Posterior cingulate gyrus (tissue), 11 donors: ENCODE results near the gene TMEM245.

Experiments
- DNase-seq, 10 donors: peaks; one replicate each; pipeline versions ENCODE4 v3.0.0 to v3.0.0-alpha.2; 2020 to 2021; ENCODE audit warnings: mixed read lengths in 3 of 10
- intact Hi-C: fragments of 100-400 bp; cut with DNase I; formaldehyde crosslinking; loops from one replicate; pipeline ENCODE4 v1.15.1; 2023

The TMEM245 gene

DNA sequence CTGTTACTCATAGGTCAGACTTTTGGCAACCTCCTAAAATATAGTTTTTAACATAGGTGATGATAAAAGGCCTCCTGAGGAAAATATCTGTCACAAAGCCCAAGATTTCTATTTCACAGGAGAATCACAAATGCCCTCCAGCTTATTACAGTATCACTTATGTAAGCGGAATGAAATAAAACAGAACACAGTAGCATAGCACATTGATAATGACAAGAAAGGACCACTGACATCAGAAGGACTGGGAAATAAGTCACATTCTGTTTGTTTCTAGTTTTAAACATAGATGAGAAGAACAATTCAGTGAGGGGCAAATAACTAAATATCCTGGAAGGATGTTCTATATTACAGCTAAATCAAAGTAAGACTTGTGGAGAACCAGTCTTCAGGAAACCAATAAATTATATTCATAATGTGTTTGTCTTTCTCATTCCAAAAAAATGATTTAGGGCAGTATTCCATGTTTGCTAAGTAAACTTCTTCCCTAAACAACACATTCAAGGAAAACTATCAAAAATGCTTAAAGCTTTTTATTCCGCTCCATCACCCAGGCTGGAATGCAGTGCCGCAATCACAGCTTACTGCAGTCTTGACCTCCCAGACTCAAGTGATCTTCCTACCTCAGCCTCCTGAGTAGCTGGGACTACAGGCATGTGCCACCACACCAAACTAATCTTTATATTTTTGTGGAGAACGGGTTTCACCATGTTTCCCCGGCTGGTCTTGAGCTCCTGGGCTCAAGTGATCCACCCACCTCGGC, 85.6 kb downstream of the TMEM245 start:
- intact Hi-C loops, result no loop called here
- no peak for DNase-seq

DNA sequence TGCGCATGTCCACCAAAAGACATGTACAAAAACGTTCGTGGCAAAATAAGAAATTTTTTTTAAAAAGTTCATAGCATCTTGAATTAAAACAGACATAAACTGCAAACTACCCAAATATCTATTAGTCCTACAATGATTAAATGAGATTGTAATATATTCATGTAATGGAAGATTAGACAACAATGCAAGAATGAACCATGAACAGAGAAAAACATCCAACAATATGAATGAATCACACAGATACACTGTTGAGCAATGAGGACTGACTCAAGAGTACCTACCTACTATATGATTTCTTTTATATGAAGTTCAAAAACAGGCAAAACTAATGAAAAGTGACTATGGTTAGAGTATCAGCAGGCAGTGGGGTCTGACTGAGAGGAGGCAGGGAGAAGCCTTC, 88.5 kb downstream of the TMEM245 start:
- intact Hi-C loops, result no loop called here
- DNase-seq, result no peak

DNA sequence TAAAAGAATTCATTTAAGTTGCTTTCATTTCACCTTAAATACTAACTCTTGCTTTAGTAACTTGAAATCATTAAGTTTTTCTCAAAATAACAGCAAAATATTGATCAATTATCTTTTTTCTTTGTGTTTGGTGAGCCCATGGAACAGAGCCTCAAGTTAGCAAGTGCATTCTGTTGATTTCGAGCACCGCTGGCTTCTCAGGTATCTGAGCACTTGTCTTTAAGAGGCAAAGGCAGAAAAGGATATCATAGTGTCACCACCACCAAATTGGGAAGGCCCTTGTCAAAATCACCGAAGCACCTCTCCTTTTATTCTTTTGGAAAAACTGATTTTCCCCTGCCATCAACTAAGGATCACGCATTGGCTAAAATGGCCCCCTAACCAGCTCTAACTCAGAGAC, 89.3 kb downstream of the TMEM245 start:
- no peak for DNase-seq
- intact Hi-C loops, result no loop called here

DNA sequence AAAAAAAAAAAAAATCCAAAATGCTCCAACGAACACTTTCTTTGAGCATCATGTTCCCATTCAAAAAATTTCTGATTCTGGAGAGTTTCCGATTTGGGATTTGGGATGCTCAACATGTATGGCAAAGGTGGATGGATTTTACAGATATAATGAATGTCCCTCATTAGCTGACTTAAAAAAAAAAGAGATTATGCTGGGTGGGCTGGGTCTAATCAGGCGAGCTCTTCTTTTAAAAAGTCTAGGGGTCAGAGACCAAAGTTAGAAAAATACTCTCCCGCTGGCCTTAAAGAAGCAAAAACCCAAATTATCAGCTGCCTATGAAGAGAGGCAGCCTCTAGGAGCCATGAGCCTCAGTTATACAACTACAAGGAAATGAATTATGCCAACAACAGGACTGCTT, 91.3 kb downstream of the TMEM245 start:
- no peak for DNase-seq
- intact Hi-C loops, result no loop called here

DNA sequence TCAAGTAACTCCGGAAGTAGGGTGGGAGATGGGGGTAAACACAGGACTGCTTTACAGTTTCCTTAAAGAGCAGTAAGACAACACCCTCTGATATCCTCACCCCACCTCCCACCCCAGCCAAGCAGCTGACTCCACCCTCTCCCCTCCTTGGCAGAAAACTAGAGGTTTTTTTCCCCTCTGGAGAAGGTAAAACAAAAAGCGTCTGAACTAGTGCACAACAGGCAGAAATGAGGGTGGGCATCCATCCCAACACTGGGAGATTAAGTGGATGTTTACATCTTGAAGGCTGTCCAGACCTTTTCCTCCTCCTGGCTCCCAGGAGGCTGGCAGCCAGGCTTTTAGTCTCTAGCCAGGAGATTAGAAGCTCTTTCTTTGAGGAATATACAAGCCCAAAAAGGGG, 92.6 kb downstream of the TMEM245 start:
- DNase-seq, result no peak
- intact Hi-C loops, result no loop called here

DNA sequence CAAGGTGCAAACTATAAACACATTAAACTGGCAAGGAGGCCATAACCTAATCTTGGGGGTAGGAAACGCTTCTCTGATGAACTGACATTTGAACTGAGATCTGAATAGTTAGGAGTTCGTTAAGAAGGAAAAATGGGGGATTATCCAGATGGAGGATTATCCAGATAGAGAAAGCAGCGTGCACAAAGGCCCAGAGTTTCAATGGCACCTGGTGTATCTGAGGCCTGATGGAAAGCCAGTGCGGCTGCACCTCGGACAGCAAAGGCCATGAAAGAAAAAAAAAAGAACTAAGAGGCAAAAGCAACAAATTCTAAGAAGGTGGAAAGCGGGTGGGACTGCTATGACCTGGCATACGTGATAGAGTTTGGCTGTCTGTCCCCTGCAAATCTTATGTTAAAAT, 93.4 kb downstream of the TMEM245 start:
- intact Hi-C loops, result no loop called here
- DNase-seq, result no peak

DNA sequence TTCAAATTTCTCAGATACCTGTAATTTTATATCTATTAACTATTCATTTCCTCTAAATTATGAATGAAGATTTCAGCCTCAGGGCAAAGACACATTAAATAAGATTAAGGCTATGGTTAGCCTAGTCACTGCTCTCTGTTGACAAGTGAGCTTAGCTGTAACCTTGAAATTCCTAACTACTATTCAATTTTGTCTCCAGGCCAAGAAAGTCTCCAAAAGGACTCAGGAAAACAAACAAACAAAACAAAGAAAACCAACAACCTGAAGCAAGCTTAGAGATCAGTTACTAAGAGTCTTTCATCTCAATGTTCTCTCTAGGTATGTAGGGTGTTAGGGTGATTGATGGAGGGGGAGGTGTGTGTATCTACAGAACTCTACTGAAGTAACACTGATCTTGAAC, 96.9 kb downstream of the TMEM245 start:
- intact Hi-C loops, result no loop called here
- no peak for DNase-seq

DNA sequence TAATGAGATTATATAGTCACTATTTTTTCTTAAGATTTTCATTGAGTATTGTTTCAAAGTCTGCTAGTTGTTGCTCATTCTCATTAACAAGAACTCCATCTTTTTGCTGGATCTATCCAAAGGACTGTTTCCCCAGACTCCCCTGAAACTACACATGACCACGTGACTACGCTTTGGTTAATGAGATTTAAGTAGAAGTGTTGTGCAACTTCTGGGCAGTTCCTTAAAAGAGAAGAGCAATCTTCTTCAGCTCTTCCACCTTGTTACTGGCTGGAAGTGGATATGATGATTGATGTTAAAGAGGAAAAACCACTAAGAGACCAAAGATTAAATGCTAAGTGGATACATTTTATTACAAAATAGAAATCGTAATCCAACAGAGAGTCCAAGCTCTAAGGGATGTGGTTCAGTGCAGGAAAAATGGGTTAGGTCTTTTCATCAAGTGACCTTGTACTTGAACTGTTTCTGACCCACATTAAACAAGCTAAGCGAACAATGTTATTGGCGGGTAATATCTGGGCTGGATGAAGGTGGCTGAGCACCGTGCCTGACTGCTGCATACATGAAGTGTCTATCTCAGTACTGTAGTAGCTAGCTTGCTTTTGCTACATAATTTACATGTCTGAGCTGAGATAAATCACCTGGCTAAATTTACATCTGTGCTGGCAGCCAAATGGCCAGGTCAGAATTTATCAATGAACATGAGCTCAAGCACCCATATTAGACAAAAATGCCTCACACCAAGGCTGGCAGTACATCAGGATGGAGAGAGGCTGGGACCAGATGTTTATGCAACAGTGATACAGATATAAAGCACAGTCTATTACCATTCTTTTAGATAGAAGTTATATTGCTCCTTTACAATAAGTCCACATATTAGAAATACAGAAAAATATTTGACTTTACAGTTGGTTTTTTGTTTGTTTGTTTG, 98.9 kb downstream of the TMEM245 start:
- DNase-seq, result no peak
- intact Hi-C loops, result no loop called here

DNA sequence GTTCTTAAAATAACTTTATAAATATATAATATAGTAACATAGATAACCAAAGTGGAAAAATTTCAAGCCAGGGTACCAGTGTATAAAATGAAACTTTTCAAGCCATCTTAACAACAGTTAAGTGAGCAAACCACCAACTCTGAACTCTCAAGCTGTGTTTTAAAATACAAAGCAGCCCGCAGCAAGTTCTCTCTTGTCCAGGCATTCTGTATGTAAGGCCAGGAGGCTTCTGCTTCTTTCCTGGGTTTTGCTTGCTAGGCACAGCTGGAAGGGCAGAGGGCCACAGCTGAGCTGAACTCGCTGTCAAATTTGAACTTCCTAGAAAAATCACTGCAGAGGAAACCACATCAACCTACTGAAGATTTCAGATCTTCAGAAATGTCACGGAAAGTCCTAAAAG, 99.6 kb downstream of the TMEM245 start:
- intact Hi-C loops, result no loop called here
- DNase-seq, result no peak

DNA sequence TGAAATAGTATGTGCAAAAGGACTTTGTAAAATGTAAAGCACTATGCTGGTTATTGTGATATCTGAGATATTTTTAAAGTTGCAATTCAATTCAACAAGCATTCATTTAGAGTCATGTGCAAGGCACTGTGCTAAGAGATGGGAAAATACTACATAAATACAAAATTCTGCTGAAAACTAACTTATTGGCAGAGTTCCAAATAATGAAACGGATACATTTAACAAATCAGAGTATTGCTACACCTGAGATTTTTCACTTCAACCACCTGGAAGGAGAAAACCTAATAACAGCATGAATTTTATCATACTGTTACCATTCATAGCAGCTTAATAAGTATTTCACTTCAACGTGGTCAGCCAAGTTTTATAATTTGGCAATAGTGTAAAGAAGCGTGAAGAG, 100.3 kb downstream of the TMEM245 start:
- intact Hi-C loops, result no loop called here
- DNase-seq, result no peak

DNA sequence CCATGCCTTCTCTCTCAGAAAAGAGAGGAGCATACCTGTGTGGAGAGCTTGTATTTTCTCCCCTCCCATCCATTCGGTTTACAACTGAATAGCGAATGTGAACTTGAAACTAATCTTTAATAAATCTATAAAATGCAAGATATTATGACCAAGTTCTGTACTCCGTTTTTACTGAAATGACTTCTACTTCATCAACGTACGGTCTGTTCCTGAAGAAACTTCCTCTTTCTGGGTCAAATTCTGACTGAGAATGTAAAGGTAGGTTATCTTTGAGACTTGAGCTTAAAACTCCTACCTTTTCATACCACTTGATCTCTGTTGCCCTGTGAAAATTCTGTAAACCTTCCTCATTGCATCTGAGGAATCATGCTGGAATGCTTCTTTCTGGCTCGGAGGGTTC, 102.3 kb downstream of the TMEM245 start:
- DNase-seq, result no peak
- intact Hi-C loops, result no loop called here

DNA sequence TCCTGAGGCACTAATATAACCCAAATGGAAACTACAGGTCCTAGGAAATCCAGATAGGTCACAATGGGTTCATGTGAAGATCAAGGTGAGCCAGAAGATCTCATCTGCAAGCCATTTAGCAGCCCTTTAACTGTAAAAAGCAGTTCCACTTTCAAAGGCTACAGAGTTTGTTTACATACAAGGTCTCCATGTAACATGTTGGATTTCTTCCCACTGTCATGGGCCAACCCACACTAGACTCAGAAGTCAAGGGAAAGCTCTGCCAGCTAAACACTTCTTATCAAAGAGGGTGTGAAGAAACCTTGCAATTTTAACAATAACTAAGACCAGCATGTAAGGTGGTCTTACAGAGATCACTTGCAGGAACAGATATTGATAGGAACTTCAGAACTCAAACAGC, 102.7 kb downstream of the TMEM245 start:
- intact Hi-C loops, result no loop called here
- DNase-seq, result no peak

DNA sequence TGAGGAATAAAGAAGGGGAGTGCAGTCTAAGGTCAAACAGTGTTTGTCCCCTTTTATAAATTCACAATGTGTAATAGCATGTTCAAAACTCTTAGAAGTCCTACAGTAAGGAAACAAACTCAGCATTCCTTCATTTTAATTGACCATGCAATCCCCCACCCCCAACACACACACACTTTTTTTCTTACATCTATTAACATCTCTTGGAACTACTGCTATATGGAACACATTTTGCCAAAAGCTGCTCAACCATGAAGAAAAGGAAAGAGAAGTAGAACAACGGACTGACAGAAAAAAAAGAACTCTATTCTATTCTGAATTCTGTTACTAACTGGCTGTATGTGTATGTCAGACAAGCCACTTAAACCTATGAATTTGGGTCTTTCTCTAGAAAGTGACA, 103.6 kb downstream of the TMEM245 start:
- no peak for DNase-seq
- intact Hi-C loops, result no loop called here

DNA sequence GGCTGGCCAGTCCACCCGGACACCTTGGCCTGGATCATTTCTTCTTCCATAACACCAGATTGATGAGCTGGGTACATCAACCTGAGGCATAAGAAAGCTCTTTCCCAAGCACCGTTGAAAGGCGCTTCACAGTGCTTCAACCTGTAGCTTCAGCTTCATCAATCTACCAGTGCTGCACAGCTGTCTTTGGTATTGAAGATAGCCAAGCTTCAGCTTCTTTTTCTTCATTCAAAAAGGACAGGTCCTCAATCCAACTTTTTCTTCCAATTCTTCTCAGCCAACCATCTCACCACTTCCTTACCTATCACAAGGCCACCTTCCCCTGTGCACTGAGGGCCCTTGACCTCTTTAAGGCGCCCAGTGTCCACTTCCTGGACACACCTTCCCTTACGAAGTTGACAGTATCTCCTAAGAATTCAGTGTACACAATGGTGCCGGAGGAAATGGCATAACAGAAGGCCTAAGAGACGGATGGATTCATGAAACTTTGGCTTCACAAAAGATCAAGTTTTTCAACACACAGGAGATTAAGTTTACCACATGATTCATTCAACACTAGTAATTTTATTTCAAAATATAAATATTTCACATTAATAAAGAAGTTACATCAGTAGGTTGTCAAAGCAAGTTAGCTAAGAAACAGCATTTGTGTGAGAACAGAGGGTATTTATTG, 105.0 kb downstream of the TMEM245 start:
- DNase-seq, result no peak
- intact Hi-C loops, result loop anchor here (5.0 kb wide), 1 partner anchor 103 kb away; the partner anchor contains the start of gene TMEM245

DNA sequence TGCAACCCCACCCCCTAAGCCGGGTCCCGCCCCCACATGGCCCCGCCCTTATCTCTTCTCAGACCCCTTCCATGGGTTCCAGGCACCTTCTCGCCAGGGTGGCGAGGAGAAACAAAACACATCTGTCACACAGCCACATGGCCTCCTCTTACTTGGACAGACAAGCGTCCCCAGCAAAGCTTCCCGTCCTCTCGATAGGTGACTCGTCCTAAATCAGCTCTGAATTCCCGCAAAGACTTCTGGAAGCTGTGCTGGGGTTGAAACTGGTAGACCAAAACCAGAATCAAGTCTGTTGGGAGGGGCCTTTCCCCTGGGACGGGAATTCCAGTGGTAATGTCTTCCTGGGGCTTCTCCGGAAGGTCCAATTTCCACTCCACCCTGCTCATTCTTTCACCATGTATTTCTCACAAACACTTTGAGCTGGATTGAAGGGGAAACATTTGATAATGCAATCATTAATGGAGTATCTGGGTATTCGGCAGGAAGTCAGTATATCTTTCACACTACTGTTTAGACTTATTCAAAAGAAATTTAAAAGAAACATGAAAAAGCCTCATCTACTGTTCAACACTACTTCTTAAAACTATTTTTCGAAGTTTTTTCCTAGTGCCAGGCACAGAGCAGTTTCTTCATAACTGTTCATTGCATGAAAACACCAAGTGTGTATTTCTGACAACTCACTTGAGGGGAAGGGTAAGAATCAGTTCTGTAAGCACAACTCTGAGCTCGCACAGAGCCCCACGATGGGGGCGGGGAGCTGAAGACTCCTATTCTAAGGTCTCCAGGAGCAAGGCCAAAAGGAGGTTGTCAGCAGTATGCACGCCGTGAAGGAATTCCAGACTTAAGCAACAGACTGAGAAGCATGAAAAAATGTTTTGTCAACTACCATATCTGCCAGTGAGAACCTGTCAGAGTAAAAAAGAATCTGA, 105.8 kb downstream of the TMEM245 start:
- peak in 2 of 10 donors; percentile 12 to 13 for DNase-seq
- intact Hi-C loops, result loop anchor here (5.0 kb wide), 1 partner anchor 103 kb away; the partner anchor contains the start of gene TMEM245

DNA sequence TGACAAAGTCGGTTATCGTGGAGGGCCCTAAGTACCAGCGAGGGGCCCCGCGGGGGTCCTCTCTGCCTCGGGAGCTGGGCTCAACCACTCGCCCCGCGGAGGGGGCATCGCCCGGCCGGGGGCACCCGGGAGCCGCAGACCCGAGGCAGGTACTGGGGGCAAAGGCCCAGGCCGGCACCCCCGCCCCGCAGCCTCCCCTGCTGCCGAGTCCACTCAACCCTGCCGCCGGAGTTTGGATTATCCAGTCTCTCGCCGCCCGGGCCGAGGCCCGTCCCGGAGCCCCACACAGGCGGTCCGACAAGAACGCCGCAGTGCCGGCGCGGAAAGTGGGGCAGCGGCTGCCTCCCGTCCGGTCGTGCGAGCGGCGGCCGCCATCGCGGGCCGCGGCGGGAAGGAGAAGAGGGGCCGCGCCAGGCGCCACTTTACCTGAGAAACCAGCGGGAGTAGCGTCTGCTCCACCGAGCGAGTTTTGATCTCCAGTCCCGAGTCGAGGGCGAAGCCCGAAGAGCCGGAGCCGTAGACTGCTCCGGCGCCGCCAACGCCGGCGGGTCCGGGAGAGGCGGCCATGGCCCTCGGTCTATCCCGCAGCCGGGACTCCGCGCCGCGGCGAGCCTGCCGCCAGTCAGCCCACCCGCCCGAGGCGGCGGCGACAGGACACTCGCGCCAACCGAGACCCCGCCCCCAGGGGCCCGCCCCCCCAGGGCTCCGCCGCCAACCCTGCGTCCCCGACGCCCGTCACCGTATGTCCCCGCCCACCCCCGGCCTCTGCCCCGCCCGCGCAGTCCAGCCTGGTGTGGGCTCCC, 106.7 kb downstream of the TMEM245 start, which contains the start of gene CTNNAL1:
CTNNAL1 (minus strand) TSS at position 624 of the 803 bp plus-strand sequence; CDS start at position 567, 57 bp downstream.
- intact Hi-C loops, result loop anchor here (1.0 to 5.0 kb wide), 2 partner anchors 79 to 104 kb away; partner anchors contain the start of genes ABITRAM, ELP1 and TMEM245
- peak; percentile 80 to 98 (median 88) for DNase-seq

DNA sequence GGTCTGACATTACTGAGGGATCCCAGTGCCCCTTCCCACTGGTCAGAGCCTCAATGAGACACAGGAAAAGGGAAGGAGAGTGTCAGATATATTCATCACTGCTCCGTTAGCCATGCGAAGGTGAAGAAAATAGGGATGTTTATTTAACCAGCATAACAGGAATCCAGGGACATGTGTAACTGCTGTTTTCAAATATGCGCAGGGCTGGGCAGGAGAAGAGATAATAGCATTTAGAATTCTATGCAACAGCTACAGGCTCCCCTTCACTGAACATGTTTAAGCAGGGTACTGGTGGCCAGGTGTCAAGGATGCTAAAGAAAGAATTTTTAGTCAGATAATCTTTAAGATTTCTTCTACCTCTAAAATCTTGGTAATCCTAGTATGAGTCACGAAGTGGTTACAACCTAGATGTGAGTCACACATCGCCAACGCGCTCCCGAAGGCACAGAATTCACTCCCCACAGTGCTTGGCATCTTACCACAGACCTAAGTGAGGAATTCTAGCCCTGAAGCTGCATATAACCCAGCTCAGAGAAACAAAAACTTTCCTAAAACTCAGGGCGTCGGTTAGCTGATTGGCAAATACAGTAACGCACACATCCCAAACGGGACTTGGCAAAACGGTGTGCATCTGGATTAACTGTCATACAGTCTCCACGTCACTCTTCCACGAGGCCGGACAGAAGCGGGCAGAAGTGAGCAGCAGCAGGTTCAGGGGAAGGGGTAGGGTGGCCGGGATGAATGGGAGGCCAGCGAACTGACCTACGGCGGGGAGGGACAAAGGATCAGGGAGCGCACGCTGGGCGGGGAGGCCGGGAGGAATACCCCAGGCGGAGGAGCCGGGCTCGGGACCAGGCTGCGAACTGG, 107.5 kb downstream of the TMEM245 start:
- intact Hi-C loops, result loop anchor here (1.0 to 5.0 kb wide), 2 partner anchors 78 to 105 kb away; partner anchors contain the start of genes ABITRAM, ELP1 and TMEM245

DNA sequence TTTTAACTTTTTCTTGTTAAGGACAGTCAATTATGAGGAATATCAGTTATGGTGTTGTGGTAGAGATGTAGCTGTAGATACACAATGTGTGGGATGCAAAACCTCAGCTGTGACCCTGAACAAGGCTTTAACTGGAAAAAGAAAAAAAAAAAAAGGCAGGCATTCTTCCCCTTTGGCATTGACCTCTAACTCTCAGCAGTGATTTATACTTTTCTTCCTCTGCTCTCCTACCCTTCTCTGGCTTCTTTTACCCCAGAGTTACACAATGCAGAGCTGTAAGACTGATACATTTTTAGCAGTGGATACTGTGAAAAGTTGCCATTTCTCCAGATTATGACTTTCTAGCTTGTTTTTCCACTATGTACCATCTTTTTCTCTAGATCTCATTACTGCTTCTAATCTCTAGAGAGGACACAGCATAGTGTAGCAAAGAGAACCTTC, 108.5 kb downstream of the TMEM245 start:
- intact Hi-C loops, result loop anchor here (5.0 kb wide), 1 partner anchor 106 kb away; the partner anchor contains the start of gene TMEM245
- no peak for DNase-seq

More for the DNA sequence above, 107.5 kb downstream of the TMEM245 start:
- DNase-seq, result peak in 9 of 10 donors; percentile 32 to 90 (median 57)
